ENCODE measurements around the gene ZNF213.
A peak's percentile ranks its signal among the peaks of the same experiment; 100 is the strongest.

ZNF213 gene

DNA sequence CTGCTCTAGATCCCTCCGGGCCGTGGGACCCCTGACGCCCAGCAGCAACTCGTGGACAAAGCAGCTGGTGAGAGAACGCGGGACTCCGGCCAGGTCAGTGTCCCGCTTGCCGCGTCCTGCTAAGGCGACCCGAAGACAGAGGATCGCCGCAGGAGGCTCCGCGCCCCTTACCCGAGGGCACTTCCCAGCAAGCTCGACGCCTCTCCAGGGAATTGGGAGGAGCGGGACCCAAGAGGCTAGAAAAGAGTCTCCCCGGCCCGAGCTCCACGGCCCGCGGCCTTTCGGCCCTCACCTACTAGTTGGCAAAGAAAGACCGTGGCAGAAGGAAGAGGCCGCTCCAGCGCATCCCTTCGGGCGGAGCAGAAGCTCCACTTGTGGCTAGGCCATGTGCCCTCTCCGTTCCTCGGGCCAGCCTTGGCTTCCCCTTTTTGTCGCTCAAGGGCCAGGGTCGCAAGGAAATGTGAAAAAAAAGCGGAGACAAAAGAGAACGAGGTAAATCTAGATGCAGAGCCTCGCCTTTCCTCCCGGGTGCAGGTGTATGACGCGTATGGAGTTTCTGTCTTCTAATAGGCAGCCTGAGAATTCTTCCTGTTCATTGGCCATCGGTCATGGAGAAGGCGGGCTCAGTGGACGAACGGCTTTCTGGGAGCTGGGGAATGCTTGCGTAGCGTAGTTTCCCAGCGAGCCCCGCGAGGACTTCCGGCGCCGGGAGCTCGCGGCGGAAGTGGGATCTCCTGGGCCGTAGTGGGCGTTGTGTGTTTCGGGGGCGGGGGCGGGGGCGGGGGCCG, at the start of gene ZNF213:
Gene ZNF213 (plus strand): TSS at position 692 of the 788 bp plus-strand sequence. CDS start 2,252 bp downstream, outside the sequence.
- peak; percentile 75 to 85 for DNase-seq (ENCODE audit: low read depth in 2 of 2, low spot score in 1 of 2)

DNA sequence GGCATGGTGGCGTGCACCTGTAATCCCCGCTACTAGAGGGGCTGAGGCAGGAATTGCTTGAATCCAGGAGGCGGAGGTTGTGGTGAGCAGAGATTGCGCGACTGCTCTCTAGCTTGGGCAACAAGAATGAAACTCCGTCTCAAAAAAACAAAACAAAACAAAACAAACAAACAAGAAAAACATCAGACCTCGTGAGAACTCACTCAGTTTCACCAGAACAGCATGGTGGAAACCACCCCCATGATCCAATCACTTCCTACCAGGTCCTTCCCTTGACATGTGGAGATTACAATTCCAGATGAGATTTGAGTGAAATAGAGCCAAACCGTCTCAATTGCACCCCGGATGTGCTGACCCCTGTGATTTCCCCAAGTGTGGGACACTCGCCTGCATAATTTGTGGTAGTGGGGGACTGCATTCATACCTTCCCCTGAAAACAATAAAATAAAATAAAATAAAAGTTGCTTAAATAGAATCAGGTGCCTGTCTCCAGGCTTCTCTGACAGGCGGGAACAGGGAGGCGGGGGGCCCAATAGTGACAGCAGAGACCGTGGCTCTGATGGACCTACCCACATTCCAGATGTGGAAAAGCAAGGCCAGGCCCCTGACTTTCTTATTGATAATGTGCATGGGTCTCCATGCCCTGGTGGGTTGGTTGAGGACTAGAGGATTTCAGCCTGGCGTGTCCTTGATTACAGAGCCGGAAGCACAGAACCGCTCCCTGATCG, 48.8 kb upstream of the ZNF213 start:
- DNase-seq (ENCODE audit: low read depth in 2 of 2, low spot score in 1 of 2): no peak

DNA sequence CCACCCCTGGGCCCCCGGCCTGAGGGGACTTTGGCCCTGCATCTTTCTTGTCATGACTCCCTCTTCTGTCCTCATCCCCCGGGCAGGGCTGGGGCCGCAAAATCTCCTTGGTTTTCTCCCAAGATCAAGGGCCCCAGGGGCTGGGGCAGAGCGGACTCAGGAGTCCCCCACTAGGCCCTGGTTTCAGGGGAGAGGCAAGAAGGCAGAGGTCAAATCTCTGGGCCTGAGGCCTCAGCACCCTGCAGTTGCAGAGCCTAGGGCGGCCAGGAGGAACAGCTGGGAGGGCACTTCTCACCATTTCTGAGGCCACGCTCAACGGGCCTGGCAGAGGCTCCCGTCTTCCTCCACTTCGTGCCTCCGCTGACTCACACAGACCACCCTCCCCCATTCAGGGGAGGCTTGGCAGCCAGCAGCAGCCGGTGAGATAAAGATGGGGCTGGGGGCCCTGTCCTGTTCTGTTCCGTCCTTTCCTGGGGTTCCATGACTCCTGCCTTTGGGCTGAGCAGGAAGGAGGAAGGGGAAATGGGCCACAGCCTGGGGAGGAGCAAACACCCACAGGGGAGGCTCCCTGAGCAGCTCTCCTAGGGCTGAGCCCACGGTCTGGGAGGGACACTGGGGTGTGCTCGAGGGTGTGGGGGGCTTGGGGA, 48.1 kb upstream of the ZNF213 start:
- no peak for DNase-seq (ENCODE audit: low read depth in 2 of 2, low spot score in 1 of 2)

DNA sequence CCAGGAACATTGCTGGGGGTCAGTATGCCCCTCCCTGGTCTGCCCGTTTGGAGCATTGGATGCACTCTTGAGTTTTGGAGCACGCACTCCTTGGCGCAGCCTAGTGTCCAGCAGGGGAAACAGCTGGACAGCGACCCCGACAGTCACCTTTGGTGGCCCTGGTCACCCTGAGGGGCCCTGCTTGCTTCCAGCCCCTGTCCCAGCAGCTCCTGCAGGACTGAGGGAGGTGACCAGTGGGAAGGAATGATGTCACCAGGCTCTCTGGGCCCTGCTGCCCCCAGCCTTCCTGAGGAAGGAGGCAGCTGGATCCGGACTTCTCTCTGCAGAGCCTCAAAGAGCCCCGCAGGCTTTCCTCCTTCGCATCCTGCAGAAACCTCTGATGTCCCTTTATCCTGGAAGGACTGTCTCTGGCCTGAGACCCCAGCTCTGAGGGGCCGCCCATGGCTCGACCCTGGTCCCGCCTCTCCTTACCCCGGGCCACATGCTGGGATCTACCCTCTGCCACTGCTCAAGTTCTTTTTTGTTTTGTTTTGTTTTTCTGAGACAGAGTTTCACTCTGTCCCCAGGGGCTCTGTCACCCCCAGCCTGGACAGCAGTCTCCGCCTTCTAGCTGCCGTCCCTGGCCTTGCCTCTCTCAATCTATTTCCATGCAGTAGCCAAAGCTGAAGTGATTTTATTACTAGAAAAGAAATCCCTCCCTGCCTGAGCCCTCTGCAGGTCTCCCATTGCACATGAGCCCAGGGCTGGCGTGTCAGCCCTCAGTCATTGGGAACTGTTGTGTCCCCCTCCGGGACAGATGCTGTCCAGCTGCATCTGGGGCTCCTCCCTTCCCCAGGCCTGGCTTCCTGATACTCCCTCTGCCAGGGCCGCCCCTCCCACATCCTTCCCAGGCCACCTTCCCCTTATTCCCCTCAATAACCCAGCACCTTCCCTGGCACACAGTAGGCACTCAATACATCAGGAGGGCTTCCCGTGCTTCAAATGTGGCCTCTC, 47.3 kb upstream of the ZNF213 start:
- no peak for DNase-seq (ENCODE audit: low read depth in 2 of 2, low spot score in 1 of 2)

DNA sequence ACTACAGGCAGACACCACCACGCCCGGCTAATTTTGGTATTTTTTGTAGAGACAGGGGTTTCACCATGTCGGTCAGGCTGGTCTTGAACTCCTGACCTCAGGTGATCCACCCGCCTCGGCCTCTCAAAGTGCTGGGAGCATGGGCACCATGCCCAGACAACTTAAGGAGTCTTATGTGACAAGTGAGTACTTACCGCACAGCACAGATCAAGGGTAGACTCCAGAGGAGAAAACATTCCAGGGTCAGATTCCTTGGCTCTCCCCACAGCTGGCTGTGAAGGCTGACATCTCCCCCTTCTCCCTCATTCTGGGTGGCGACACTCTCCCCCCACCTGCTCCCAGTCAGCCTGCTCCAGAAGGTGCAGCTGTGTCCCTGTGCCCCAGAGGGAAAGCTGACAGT, 46.4 kb upstream of the ZNF213 start:
- no peak for DNase-seq (ENCODE audit: low read depth in 2 of 2, low spot score in 1 of 2)

- DNase-seq (ENCODE audit: low read depth in 2 of 2, low spot score in 1 of 2): no peak
Observed at GRCh38 chr16:3088925-3089716, 45.7 kb upstream of the ZNF213 start.

DNA sequence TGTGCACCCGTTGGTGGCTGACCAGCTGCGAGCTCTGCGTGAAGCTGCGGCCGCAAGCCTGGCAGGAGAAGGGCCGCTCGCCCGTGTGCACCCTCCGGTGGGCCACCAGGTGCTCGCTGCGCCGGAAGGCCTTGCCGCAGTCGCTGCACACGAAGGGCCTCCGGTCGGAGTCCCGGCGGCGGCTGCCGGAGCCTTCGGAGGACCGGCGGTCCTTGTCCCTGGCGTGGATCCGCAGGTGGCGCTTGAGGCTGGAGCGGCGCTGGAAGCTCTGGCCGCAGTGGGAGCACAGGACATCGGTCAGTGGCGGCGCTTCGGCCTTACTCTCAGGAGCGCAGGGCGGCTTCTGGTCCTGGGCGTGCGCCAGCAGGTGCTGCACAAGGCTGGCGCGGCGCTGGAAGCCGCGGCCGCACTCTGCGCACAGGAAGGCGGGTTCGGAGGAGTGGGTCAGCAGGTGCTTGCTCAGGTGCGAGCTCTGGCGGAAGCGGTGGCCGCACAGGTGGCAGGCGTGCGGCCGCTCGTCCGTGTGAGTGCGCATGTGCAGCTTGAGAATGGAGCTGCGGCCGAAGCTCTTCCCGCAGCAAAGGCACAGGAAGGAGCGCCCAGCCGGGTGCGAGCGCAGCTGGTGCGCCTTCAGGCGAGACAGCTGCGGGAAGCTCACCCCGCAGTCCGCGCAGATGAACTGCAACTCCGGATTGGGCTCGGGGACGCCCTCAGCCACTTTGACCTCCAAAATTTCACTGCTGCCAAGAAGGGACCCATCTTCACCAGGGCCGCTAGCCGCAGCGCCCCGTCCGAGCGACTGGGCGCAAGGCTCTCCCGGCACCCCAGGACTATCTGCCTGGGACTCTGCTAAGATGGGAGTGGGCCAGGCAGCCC, 44.9 kb upstream of the ZNF213 start:
- no peak for DNase-seq (ENCODE audit: low read depth in 2 of 2, low spot score in 1 of 2)

GRCh38 chr16:3091551-3091950, 43.3 kb upstream of the ZNF213 start:
- no peak for DNase-seq (ENCODE audit: low read depth in 2 of 2, low spot score in 1 of 2)

DNA sequence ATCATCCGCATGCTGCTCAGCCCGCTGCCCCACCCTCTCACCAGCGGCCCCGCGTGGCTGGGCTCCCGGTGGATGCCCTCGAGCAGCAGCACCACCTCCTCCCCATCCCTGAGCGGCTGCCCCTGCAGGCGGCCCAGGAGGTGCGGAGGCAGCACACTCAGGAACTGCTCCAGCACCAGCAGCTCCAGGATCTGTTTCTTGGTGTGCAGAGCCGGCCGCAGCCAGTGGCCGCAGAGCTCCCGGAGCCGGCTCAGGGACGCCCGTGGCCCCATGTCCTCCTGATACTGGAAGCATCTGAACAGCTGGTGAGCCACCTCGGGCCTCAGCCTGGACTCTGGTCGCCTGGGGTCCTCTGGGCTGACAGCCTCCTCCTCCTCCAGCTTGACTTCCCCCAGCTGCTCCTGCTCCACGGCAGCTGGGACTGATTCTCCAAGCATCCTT, 42.3 kb upstream of the ZNF213 start:
- no peak for DNase-seq (ENCODE audit: low read depth in 2 of 2, low spot score in 1 of 2)

- no peak for DNase-seq (ENCODE audit: low read depth in 2 of 2, low spot score in 1 of 2)
Observed at GRCh38 chr16:3094289-3095027, 40.4 kb upstream of the ZNF213 start.

- DNase-seq (ENCODE audit: low read depth in 2 of 2, low spot score in 1 of 2): peak in 1 of 2 donors; percentile 26
Observed at GRCh38 chr16:3095869-3096268, 39.0 kb upstream of the ZNF213 start.

GRCh38 chr16:3096362-3096761, 38.5 kb upstream of the ZNF213 start:
- no peak for DNase-seq (ENCODE audit: low read depth in 2 of 2, low spot score in 1 of 2)

DNA sequence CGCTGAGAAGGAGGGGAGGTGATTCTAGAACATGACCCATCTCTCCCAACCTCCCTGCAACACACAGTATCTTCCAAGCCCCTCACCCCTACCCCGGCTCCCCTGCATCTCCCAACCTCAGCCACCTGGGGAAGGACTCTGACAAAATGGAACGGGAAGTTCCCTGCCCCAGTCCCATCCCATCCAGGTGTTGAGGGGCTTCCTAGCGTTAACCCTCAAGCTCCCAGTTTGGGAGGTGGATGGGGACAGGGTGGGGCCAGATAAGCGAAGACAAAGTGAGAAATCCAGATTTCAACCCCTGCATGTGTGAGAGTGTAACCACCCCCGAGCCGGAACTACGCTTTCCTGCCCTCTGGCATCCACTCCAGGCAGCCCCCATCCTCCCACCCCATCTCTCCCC, 37.6 kb upstream of the ZNF213 start:
- DNase-seq (ENCODE audit: low read depth in 2 of 2, low spot score in 1 of 2): no peak

DNA sequence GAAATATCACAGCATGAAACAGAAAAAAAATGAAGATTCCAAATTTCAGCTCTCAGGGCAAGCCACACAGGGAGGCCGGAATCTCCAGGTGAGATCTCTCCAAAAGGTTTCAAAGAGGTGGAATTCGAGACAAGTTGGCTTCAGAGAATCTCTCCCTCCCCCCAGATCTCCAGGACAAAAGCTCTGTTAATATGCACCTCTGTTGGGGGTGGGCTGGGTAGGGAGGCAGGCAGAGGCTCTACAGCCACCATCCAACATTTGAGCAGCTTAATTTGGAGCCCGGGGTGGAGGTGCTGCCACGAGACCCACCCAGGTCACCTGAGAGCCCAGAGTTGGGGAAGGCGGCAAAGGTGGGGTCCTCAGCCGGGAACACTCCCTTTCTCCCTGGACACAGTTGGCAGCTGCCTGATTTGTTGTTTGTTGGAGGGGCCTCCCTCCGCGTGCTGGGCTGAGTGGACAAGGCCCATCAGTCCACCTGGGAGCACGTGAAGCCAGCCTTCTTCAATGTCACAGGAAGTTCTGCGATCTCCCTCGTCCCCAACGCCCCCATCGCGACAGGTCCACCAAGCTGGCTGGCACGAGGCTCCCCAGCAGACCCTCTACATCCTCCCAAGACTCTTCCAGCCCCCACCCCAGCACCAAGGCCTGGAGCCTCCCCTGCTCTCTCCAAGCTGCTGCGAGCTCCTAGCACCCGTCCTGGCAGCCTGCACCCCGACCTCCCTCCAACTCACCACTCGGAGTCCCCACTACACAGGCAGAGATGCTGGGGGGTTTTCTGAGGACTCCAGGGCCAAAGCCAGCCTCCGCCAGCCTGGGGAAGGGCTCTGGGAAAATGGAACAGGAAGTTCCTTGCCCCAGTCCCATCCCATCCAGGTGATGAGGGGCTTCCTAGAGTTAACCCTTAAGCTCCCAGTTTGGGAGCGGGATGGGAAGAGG, 36.1 kb upstream of the ZNF213 start, which contains the start of gene ZSCAN10:
Gene ZSCAN10 (minus strand): TSS at position 836 of the 936 bp plus-strand sequence. CDS start 6,357 bp downstream, outside the sequence.
- DNase-seq (ENCODE audit: low read depth in 2 of 2, low spot score in 1 of 2): no peak

DNA sequence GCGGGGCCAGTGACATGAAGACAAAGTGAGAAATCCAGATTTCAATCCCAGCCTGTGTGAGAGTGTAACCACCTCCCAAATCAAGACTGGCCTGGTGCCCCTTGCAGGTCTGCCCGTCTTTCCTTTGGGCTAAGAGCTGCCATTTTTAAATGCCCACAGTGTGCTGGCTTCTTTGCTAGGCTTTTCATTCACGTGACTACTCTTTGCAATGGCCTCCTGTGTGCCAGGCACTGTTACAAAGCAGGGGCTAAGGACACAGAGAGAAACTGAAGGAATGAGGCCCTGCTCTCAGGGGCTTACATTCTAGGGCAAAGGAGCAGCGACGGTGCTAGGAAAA, 35.5 kb upstream of the ZNF213 start:
- no peak for DNase-seq (ENCODE audit: low read depth in 2 of 2, low spot score in 1 of 2)

GRCh38 chr16:3099732-3100499, 34.9 kb upstream of the ZNF213 start:
- peak; percentile 77 to 81 for DNase-seq (ENCODE audit: low read depth in 2 of 2, low spot score in 1 of 2)
